MM.1S (cell line): ENCODE results near the gene SYT9.

Experiments used
- DNase-seq: peaks from one replicate; pipeline ENCODE4 v3.0.0-alpha.2; 2015
- H2AFZ ChIP-seq: fragments of 300-600 bp; sonication (generic); 2 replicates; pipeline ENCODE4 v1.6.0; 2016; ENCODE audit warnings: antibody characterized with exemption, low read length
- H3F3A ChIP-seq: fragments of 300-600 bp; sonication (generic); 2 replicates; pipeline ENCODE4 v1.6.1; 2016; ENCODE audit warnings: mild to moderate bottlenecking, antibody characterized with exemption, low read length, moderate library complexity, mixed read lengths; ENCODE audit not compliant: insufficient read depth
- H3K27ac ChIP-seq: fragments of 300-600 bp; sonication (generic); 2 replicates; pipeline ENCODE4 v1.5.1; 2016; ENCODE audit warnings: mild to moderate bottlenecking, low read length
- H3K27me3 ChIP-seq: fragments of 300-600 bp; sonication (generic); replicated peaks from 2 replicates; pipeline ENCODE4 v1.6.0; 2016; ENCODE audit warnings: low read length; ENCODE audit not compliant: insufficient read depth
- H3K36me3 ChIP-seq: fragments of 300-600 bp; sonication (generic); replicated peaks from 2 replicates; pipeline ENCODE4 v1.6.1; 2016; ENCODE audit warnings: mild to moderate bottlenecking, low read length, mixed read lengths; ENCODE audit not compliant: insufficient read depth
- H3K4me1 ChIP-seq: fragments of 300-600 bp; sonication (generic); 2 replicates; pipeline ENCODE4 v1.6.1; 2016; ENCODE audit warnings: low read length, mixed read lengths
- H3K4me2 ChIP-seq: fragments of 300-600 bp; sonication (generic); 2 replicates; pipeline ENCODE4 v1.6.0; 2016; ENCODE audit warnings: low read depth, low read length
- H3K4me3 ChIP-seq: fragments of 300-600 bp; sonication (generic); 2 replicates; pipeline ENCODE4 v1.5.1; 2016; ENCODE audit warnings: low read length, mixed read lengths
- H3K79me2 ChIP-seq: fragments of 300-600 bp; sonication (generic); 2 replicates; pipeline ENCODE4 v1.6.1; 2016; ENCODE audit warnings: mixed run types, low read length, mixed read lengths
- H3K9ac ChIP-seq: fragments of 300-600 bp; sonication (generic); 2 replicates; pipeline ENCODE4 v1.6.1; 2016; ENCODE audit warnings: low read length, mixed read lengths
- H3K9me2 ChIP-seq: fragments of 300-600 bp; sonication (generic); replicated peaks from 2 replicates; pipeline ENCODE4 v1.6.1; 2016; ENCODE audit warnings: mild to moderate bottlenecking, low read length, mixed read lengths; ENCODE audit not compliant: insufficient read depth
- H3K9me3 ChIP-seq: fragments of 300-600 bp; sonication (generic); replicated peaks from 2 replicates; pipeline ENCODE4 v1.6.1; 2016; ENCODE audit warnings: mild to moderate bottlenecking, low read length, mixed read lengths; ENCODE audit not compliant: insufficient read depth
- H4K20me1 ChIP-seq: fragments of 300-600 bp; sonication (generic); 2 replicates; pipeline ENCODE4 v1.6.1; 2016; ENCODE audit warnings: mild to moderate bottlenecking, low read length, moderate library complexity, mixed read lengths; ENCODE audit not compliant: insufficient read depth
- CTCF ChIP-seq: fragments of 300-600 bp; sonication (generic); IDR thresholded peaks from 2 replicates; pipeline ENCODE4 v1.5.1; 2016; ENCODE audit warnings: antibody characterized with exemption, low read length, mixed read lengths
- EZH2 ChIP-seq: fragments of 300-600 bp; sonication (generic); optimal IDR thresholded peaks from 2 replicates; pipeline ENCODE3; 2017; ENCODE audit warnings: low read depth, mild to moderate bottlenecking, antibody characterized with exemption, low read length, mixed read lengths
- EZH2phosphoT487 ChIP-seq: fragments of 300-600 bp; sonication (generic); IDR thresholded peaks from 2 replicates; pipeline ENCODE4 v1.6.1; 2018; ENCODE audit warnings: antibody characterized with exemption, low read length

SYT9 gene

GRCh38 chr11:7250166-7250565 is 1.5 kb upstream of the SYT9 start:
- Histone ChIP-seq H3K79me2 (no peaks in the 10 kb centered on the region), H2AFZ (no peak overlapping the region), H3K4me1 (no peaks in the 10 kb centered on the region), H3K4me2 (no peak overlapping the region), H3K9ac (no peak overlapping the region), H3K9me2 (no peaks in the 10 kb centered on the region), H3F3A (no peaks in the 10 kb centered on the region), H3K27ac (no peak overlapping the region), H3K9me3 (no peaks in the 10 kb centered on the region), H4K20me1 (no peaks in the 10 kb centered on the region), H3K36me3 (no peaks in the 10 kb centered on the region), H3K27me3 (no peaks in the 10 kb centered on the region), H3K4me3 (no peak overlapping the region)
- TF ChIP-seq EZH2phosphoT487 (no peak), CTCF (no peak), EZH2 (no peak)
- no peak for DNase-seq

- Histone ChIP-seq H3K36me3 (no peaks in the 10 kb centered on the region), H3K4me3 (peak overlapping the region; percentile 69), H3K9me2 (no peaks in the 10 kb centered on the region), H3K4me2 (peak overlapping the region; percentile 98), H3K79me2 (no peaks in the 10 kb centered on the region), H3K4me1 (no peaks in the 10 kb centered on the region), H4K20me1 (no peaks in the 10 kb centered on the region), H3K9ac (no peak overlapping the region), H3K27ac (no peak overlapping the region), H3F3A (no peaks in the 10 kb centered on the region), H2AFZ (peak overlapping the region; percentile 91), H3K27me3 (no peaks in the 10 kb centered on the region), H3K9me3 (no peaks in the 10 kb centered on the region)
- no peak for DNase-seq
- no peak for TF ChIP-seq CTCF
- no peak for TF ChIP-seq EZH2phosphoT487
- no peak for TF ChIP-seq EZH2
Observed at GRCh38 chr11:7251487-7251835, 243 bp upstream of the SYT9 start.

GRCh38 chr11:7252683-7253213 is 1.0 kb downstream of the SYT9 start:
- Histone ChIP-seq H3K9ac (no peak overlapping the region), H3K9me3 (no peaks in the 10 kb centered on the region), H3K9me2 (no peaks in the 10 kb centered on the region), H4K20me1 (no peaks in the 10 kb centered on the region), H3F3A (no peaks in the 10 kb centered on the region), H3K27ac (no peak overlapping the region), H3K36me3 (no peaks in the 10 kb centered on the region), H3K4me1 (no peaks in the 10 kb centered on the region), H3K27me3 (no peaks in the 10 kb centered on the region), H2AFZ (peak overlapping the region; percentile 91), H3K79me2 (no peaks in the 10 kb centered on the region), H3K4me3 (peak overlapping the region; percentile 69), H3K4me2 (peak overlapping the region; percentile 98)
- TF ChIP-seq EZH2phosphoT487 (no peak), EZH2 (no peak), CTCF (no peak)
- DNase-seq = no peak
